Activated T-cell treated with anti-CD3 and anti-CD28 coated beads for 24 hours (primary cell): ENCODE measurements around the gene TLE6.
"Not testable (repeated sequence)": the region's sequence is repeated elsewhere in the genome, so short reads cannot be mapped to it uniquely, and the experiment has no call there.

ENCODE experiments used
- DNase-seq: peaks from one replicate; pipeline ENCODE4 v3.0.0-alpha.2; 2020; ENCODE audit warnings: low read depth

TLE6 gene

GRCh38 chr19:3029065-3029923 lies 51.9 kb downstream of the TLE6 start, which contains the start of gene TLE2:
TSS of gene TLE2 (minus strand) at chr19:3029280. CDS start at chr19:3028904, 376 bp downstream.
- no peak for DNase-seq

- DNase-seq: no peak
These were observed 54.2 kb downstream of the TLE6 start for GRCh38 chr19:3031607-3031867.

- DNase-seq: no peak
These were observed 56.4 kb downstream of the TLE6 start for GRCh38 chr19:3033595-3034405.

GRCh38 chr19:3034406-3034655 lies 57.0 kb downstream of the TLE6 start:
- no peak for DNase-seq

GRCh38 chr19:3034656-3035541 lies 57.5 kb downstream of the TLE6 start:
- peak; percentile 37 for DNase-seq

- peak; percentile 93 for DNase-seq
These were observed 58.3 kb downstream of the TLE6 start for GRCh38 chr19:3035542-3036118.

GRCh38 chr19:3036119-3036976 lies 59.0 kb downstream of the TLE6 start:
- peak; percentile 77 for DNase-seq

- not testable (repeated sequence) for DNase-seq
These were observed 59.7 kb downstream of the TLE6 start for GRCh38 chr19:3036977-3037544.

GRCh38 chr19:3038214-3038613 lies 60.9 kb downstream of the TLE6 start:
- no peak for DNase-seq

GRCh38 chr19:3039125-3039524 lies 61.8 kb downstream of the TLE6 start:
- DNase-seq: no peak

- DNase-seq: no peak
These were observed 62.3 kb downstream of the TLE6 start for GRCh38 chr19:3039641-3040077.

- DNase-seq: no peak
These were observed 64.0 kb downstream of the TLE6 start for GRCh38 chr19:3041327-3041726.

- no peak for DNase-seq
These were observed 64.6 kb downstream of the TLE6 start for GRCh38 chr19:3041761-3042620.

GRCh38 chr19:3042621-3043267 lies 65.4 kb downstream of the TLE6 start:
- DNase-seq: no peak
